T-helper 1 cell treated with Interleukin-12 subunit alpha and Interleukin-12 subunit beta and Interleukin-4 antibody, amounts not matched to agents 30 μg/mL and 1 μg/mL, for 36 hours (primary cell): ENCODE results near the gene TMEM45B.

ENCODE experiments used
- H3K27ac Mint-ChIP-seq: one replicate; pipeline ENCODE4 v1.8.0; 2021; ENCODE audit warnings: mild to moderate bottlenecking, mixed read lengths
- H3K27me3 Mint-ChIP-seq: one replicate; pipeline ENCODE4 v1.8.0; 2021; ENCODE audit warnings: low read depth, mixed read lengths
- H3K36me3 Mint-ChIP-seq: one replicate; pipeline ENCODE4 v1.8.0; 2021; ENCODE audit warnings: low read depth, mixed read lengths
- H3K4me1 Mint-ChIP-seq: one replicate; pipeline ENCODE4 v1.8.0; 2021; ENCODE audit warnings: low read depth, mixed read lengths
- H3K4me3 Mint-ChIP-seq: one replicate; pipeline ENCODE4 v1.8.0; 2021; ENCODE audit warnings: mild to moderate bottlenecking, moderate library complexity, mixed read lengths
- H3K9me3 Mint-ChIP-seq: one replicate; pipeline ENCODE4 v1.8.0; 2021; ENCODE audit warnings: mixed read lengths

TMEM45B gene

DNA sequence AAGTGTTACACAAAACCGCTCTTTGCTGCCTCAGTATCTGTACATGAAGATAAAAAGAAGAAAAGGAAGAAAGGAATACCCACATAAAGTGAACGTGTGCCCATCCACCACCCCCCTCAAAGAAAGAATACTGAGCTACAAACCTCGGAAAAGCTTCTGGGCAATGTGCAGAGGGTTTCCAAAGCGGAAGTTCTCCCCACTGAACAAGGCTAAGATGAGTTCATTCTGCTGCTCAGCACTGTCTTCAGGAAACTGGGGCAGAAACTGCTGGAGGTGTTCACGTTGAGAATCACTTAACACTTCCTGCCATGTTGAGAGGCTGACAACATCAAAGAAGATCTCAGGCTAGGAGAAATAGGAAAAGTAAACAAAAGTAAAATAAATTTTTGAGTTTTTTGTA is 72.8 kb downstream of the TMEM45B start:
- H3K27ac Mint-ChIP-seq, result peak overlapping the region; percentile 58

GRCh38 chr11:129894278-129895125 is 78.9 kb downstream of the TMEM45B start:
- H3K4me3 Mint-ChIP-seq, result peak overlapping the region; percentile 88
- peak overlapping the region; percentile 83 for H3K27ac Mint-ChIP-seq
- H3K9me3 Mint-ChIP-seq, result no peaks in the 10 kb centered on the region
- peaks cover 8% of the 10 kb centered on the region for H3K27me3 Mint-ChIP-seq
- peaks cover 25% of the 10 kb centered on the region for H3K4me1 Mint-ChIP-seq
- H3K36me3 Mint-ChIP-seq, result peaks cover 23% of the 10 kb centered on the region

More for the DNA sequence above, 72.8 kb downstream of the TMEM45B start:
- no peaks in the 10 kb centered on the region for H3K27me3 Mint-ChIP-seq
- H3K4me1 Mint-ChIP-seq, result peaks cover 22% of the 10 kb centered on the region
- no peaks in the 10 kb centered on the region for H3K9me3 Mint-ChIP-seq
- peaks cover 62% of the 10 kb centered on the region for H3K36me3 Mint-ChIP-seq
- peak overlapping the region; percentile 26 for H3K4me3 Mint-ChIP-seq

DNA sequence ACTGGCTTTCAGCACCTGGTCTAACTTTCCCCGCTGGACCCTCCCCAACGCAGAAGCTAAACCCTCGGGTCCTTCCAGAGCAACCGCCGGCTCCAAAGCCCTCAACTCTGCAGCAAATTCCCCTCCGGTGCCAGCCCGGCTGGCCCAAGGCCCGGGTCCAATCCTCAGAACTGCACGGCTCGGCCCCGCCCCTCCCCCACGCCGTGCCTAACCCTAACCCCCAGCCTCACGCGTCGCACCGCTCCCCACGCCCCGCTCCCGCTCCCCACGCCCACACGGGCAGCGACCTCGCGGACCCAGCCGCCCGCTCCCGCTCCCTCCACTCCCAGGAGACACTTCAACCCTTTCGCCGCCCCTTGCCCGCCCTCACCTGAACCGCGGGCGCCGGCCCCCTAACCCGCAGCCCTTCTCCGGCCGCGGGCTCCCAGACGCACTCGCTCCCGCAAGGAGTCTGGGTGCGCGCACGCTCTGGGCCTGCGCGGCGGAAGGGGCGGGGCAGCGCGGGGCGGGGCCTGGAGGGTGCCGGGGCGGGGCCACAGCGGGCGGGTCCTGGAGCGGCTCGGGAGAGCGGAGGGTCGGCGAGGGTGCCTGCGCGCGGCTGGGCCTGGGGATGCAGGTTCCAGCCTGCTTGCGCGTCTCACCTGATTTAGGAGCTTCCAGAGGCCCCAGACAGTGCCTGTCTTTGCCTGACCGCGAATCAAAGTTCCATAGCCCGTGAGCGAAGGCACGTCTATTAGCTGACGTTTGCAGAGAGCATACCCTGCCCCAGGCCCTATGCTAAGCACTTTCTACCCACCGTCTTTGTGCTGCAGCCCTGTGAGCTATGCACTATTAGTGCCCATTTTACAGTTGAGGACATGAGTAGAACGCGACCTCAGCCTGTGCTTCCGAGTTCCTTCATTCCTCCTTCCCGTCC is 79.7 kb downstream of the TMEM45B start, which contains the start of gene NFRKB:
TSS of gene NFRKB (minus strand) at position 453 of the 916 bp plus-strand sequence. CDS start 2,729 bp downstream, outside the sequence.
- Mint-ChIP-seq H3K4me1 (peaks cover 21% of the 10 kb centered on the region), H3K9me3 (no peaks in the 10 kb centered on the region), H3K36me3 (peaks cover 23% of the 10 kb centered on the region), H3K4me3 (peak within 1 kb of the TSS; percentile 88), H3K27ac (peak within 1 kb of the TSS; percentile 83), H3K27me3 (peaks cover 8% of the 10 kb centered on the region)

DNA sequence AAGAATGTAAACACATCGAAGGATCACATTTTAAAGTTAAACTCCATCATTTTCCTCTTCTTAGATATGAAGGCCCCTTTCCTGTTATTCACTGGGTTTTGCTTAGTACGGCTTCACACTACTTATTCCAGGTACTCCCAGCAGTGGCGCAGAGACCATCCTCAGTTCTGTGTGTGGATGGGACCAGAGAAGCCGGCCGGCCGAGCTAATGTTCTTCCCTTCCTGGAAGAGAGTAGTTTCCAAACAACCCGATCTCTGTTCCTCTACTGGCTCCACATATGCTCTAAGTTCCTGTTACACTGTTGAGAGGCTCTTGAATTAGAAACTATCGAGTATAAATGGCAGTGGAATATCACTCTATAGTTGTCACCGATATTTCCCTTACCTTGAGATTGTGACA is 80.4 kb downstream of the TMEM45B start:
- H3K27ac Mint-ChIP-seq, result peak overlapping the region; percentile 78
- peaks cover 22% of the 10 kb centered on the region for H3K36me3 Mint-ChIP-seq
- no peaks in the 10 kb centered on the region for H3K9me3 Mint-ChIP-seq
- H3K4me3 Mint-ChIP-seq, result peak overlapping the region; percentile 88
- H3K4me1 Mint-ChIP-seq, result peaks cover 21% of the 10 kb centered on the region
- H3K27me3 Mint-ChIP-seq, result peaks cover 8% of the 10 kb centered on the region

DNA sequence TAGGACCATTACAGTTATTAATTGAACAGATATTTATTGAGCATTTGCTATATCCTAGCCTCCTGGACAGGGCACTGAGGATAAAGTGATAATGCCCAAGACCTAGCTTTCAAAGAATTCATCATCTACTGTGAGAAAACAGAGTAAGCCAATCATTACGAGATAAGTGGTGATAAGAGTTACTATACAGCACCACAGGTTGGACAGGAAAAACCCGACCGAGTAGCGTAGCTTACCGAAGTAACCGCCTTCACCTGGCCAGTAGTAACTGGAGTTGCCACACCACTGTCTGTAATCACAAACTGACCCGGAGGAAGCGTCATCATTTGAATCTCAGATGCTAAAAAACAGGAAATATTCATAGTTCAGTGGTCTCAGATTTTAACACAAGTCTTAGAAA is 89.8 kb downstream of the TMEM45B start:
- H3K4me3 Mint-ChIP-seq, result no peak overlapping the region
- H3K4me1 Mint-ChIP-seq, result no peaks in the 10 kb centered on the region
- H3K27ac Mint-ChIP-seq, result no peak overlapping the region
- H3K36me3 Mint-ChIP-seq, result peaks cover 24% of the 10 kb centered on the region
- no peaks in the 10 kb centered on the region for H3K27me3 Mint-ChIP-seq
- H3K9me3 Mint-ChIP-seq, result no peaks in the 10 kb centered on the region
